Ecto neural progenitor cell (in vitro differentiated cells): Measurements from ENCODE around the gene KIAA1958.
"Not testable (repeated sequence)": the region's sequence is repeated elsewhere in the genome, so short reads cannot be mapped to it uniquely, and the experiment has no call there.

ENCODE experiments used
- DNase-seq: peaks from one replicate; pipeline ENCODE4 v3.0.0-alpha.2; 2018; ENCODE audit warnings: low spot score

The KIAA1958 gene

GRCh38 chr9:112489039-112489546 is 2.5 kb downstream of the KIAA1958 start:
- no peak for DNase-seq

- DNase-seq = no peak
These were observed 3.4 kb downstream of the KIAA1958 start for GRCh38 chr9:112489876-112490666.

GRCh38 chr9:112493393-112494137 is 6.9 kb downstream of the KIAA1958 start:
- no peak for DNase-seq

- no peak for DNase-seq
These were observed 7.5 kb downstream of the KIAA1958 start for GRCh38 chr9:112494153-112494552.

- no peak for DNase-seq
These were observed 9.0 kb downstream of the KIAA1958 start for GRCh38 chr9:112495614-112496013.

GRCh38 chr9:112496074-112496722 is 9.6 kb downstream of the KIAA1958 start:
- DNase-seq = no peak

GRCh38 chr9:112500842-112501241 is 14.2 kb downstream of the KIAA1958 start:
- DNase-seq = no peak

GRCh38 chr9:112501287-112501686 is 14.7 kb downstream of the KIAA1958 start:
- no peak for DNase-seq

- no peak for DNase-seq
These were observed 15.7 kb downstream of the KIAA1958 start for GRCh38 chr9:112502175-112502946.

GRCh38 chr9:112503170-112503569 is 16.5 kb downstream of the KIAA1958 start:
- DNase-seq = no peak

- no peak for DNase-seq
These were observed 18.5 kb downstream of the KIAA1958 start for GRCh38 chr9:112505086-112505485.

- DNase-seq = no peak
These were observed 19.0 kb downstream of the KIAA1958 start for GRCh38 chr9:112505607-112506006.

- no peak for DNase-seq
These were observed 19.9 kb downstream of the KIAA1958 start for GRCh38 chr9:112506571-112506970.

GRCh38 chr9:112507001-112507680 is 20.5 kb downstream of the KIAA1958 start:
- no peak for DNase-seq

- DNase-seq = no peak
These were observed 21.8 kb downstream of the KIAA1958 start for GRCh38 chr9:112508377-112508776.

- DNase-seq = not testable (repeated sequence)
These were observed 25.8 kb downstream of the KIAA1958 start for GRCh38 chr9:112512377-112512776.

GRCh38 chr9:112516769-112517168 is 30.1 kb downstream of the KIAA1958 start:
- DNase-seq = no peak

GRCh38 chr9:112520069-112520468 is 33.4 kb downstream of the KIAA1958 start:
- no peak for DNase-seq

GRCh38 chr9:112520656-112521055 is 34.0 kb downstream of the KIAA1958 start:
- DNase-seq = no peak

- DNase-seq = no peak
These were observed 40.3 kb downstream of the KIAA1958 start for GRCh38 chr9:112526973-112527372.

- no peak for DNase-seq
These were observed 41.3 kb downstream of the KIAA1958 start for GRCh38 chr9:112527959-112528358.
